IMR-90 (cell line): ENCODE results near the gene GRID1.

Experiments
- CEBPB ChIP-seq: IDR thresholded peaks from 2 replicates; pipeline ENCODE4 v1.6.1; 2012; ENCODE audit warnings: low read depth, low read length, improper control_type of control experiment
- CTCF ChIP-seq: conservative IDR thresholded peaks from 2 replicates; pipeline ENCODE4 v1.5.1; 2012; ENCODE audit warnings: mild to moderate bottlenecking, low read depth, low read length, improper control_type of control experiment
- MAFK ChIP-seq: IDR thresholded peaks from 2 replicates; pipeline ENCODE4 v1.6.1; 2012; ENCODE audit warnings: low read depth, low read length, improper control_type of control experiment
- MAZ ChIP-seq: IDR thresholded peaks from 2 replicates; pipeline ENCODE4 v1.6.1; 2012; ENCODE audit warnings: low read depth, mild to moderate bottlenecking, low read length, improper control_type of control experiment, moderate library complexity, borderline replicate concordance
- MXI1 ChIP-seq: IDR thresholded peaks from 2 replicates; pipeline ENCODE4 v1.6.1; 2012; ENCODE audit warnings: low read depth, mild to moderate bottlenecking, low read length, moderate library complexity, borderline replicate concordance
- POLR2A ChIP-seq: IDR thresholded peaks from 2 replicates; pipeline ENCODE4 v1.6.1; 2012; ENCODE audit warnings: mild to moderate bottlenecking, low read depth, low read length
- RFX5 ChIP-seq: IDR thresholded peaks from 2 replicates; pipeline ENCODE4 v1.8.0; 2012; ENCODE audit warnings: low read depth, mild to moderate bottlenecking, low read length, moderate library complexity

GRCh38 chr10:86210416-86210815 lies 156.2 kb downstream of the GRID1 start:
- TF ChIP-seq CTCF (no peak), CEBPB (no peak), MAZ (no peak), MAFK (no peak), RFX5 (no peak), POLR2A (no peak), MXI1 (no peak)
